Stimulated activated CD8-positive, alpha-beta memory T cell treated with anti-CD3 and anti-CD28 coated beads, Interleukin-12 subunit alpha, Interleukin-12 subunit beta, amount 100 ng/mL, for 24 hours (primary cell): ENCODE results near the gene PCDHB7.
"Not testable (repeated sequence)": the region's sequence is repeated elsewhere in the genome, so short reads cannot be mapped to it uniquely, and the experiment has no call there.

ENCODE experiments used
- DNase-seq: peaks from one replicate; pipeline ENCODE4 v3.0.0-alpha.2; 2020; ENCODE audit errors: extremely low read depth

The PCDHB7 gene

DNA sequence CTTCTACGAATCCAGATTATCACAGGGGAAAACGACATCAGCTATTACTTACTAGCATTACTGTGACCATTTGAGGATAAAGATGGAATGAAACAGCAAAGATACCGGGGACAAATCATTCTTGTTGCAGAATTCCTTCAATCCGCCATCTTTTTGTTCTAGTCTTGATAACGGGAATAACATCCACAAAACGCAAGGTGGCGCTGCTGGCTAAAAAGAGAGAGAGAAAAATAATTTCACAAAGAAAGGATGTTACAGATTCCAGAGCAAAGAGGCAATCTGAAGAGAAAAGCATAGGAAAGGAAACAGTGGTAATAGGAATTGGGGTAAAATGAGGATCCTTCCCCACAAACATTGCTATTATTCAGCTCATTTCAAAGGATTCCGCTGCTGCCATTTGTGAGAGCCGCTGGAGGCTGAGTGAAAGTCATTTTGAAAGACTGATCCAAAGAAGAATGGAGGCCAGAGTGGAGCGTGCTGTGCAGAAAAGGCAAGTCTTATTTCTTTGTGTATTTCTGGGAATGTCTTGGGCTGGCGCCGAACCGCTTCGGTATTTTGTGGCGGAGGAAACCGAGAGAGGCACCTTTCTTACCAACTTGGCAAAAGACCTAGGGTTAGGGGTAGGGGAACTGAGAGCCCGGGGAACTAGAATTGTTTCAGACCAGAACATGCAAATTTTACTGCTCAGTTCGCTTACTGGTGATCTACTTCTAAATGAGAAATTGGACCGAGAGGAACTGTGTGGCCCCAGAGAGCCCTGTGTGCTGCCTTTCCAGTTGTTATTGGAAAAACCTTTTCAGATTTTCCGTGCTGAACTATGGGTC is at the start of gene PCDHB7:
Gene PCDHB7, plus strand, starts transcription at position 264 of the 824 bp plus-strand sequence. Its CDS starts 192 bp downstream, at position 456.
- no peak for DNase-seq

DNA sequence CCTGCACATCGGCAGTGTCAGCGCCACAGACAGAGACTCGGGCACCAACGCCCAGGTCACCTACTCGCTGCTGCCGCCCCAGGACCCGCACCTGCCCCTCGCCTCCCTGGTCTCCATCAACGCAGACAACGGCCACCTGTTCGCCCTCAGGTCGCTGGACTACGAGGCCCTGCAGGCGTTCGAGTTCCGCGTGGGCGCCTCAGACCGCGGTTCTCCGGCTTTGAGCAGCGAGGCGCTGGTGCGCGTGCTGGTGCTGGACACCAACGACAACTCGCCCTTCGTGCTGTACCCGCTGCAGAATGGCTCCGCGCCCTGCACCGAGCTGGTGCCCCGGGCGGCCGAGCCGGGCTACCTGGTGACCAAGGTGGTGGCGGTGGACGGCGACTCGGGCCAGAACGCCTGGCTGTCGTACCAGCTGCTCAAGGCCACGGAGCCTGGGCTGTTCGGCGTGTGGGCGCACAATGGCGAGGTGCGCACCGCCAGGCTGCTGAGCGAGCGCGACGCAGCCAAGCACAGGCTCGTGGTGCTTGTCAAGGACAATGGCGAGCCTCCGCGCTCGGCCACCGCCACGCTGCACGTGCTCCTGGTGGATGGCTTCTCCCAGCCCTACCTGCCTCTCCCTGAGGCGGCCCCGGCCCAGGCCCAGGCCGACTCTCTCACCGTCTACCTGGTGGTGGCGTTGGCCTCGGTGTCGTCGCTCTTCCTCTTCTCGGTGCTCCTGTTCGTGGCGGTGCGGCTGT is 48.9 kb upstream of the PCDHB7 start:
- not testable (repeated sequence) for DNase-seq

DNA sequence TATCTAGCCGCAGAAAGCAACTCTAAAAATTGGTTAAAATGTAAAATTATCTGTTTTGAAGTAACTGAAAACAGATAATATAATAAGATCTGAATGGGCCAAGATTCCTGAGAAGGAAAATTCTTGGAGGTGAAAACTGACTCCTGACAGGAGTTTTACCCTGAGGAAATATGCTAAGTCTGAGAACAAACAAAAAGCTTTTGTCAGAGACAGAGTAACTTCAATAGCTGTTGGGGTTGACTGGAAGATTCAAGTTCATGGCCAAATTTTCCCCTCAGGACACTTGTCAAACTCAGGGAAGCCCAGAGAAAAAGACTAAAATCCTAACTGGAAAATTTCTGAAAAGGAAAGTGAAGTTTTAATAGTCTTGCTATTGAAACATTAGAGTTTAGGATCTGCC is 45.1 kb upstream of the PCDHB7 start:
- DNase-seq, result no peak

DNA sequence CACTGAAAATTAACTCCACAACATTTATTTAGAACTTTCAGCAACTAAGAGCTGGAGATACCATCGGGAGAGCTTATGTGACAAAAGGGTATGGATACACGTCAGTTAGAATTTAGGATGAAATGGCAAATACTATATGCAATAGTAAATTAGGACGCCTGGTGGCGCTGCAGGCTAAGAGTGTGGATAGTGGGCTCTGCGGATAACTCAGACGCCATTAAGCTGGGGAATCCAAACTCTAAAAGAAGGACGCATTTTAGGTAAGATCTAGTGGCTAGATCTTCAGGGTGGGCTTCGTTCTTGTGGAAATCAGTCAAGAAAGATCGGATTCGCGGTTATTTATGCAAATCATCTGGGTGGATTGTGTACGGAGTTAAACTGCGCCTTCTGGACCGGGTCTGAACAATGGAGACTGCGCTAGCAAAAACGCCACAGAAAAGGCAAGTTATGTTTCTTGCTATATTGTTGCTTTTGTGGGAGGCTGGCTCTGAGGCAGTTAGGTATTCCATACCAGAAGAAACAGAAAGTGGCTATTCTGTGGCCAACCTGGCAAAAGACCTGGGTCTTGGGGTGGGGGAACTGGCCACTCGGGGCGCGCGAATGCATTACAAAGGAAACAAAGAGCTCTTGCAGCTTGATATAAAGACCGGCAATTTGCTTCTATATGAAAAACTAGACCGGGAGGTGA is 37.3 kb upstream of the PCDHB7 start, which contains the start of gene PCDHB5:
Gene PCDHB5, plus strand, starts transcription at position 177 of the 688 bp plus-strand sequence. Its CDS starts 229 bp downstream, at position 406.
- DNase-seq, result no peak

DNA sequence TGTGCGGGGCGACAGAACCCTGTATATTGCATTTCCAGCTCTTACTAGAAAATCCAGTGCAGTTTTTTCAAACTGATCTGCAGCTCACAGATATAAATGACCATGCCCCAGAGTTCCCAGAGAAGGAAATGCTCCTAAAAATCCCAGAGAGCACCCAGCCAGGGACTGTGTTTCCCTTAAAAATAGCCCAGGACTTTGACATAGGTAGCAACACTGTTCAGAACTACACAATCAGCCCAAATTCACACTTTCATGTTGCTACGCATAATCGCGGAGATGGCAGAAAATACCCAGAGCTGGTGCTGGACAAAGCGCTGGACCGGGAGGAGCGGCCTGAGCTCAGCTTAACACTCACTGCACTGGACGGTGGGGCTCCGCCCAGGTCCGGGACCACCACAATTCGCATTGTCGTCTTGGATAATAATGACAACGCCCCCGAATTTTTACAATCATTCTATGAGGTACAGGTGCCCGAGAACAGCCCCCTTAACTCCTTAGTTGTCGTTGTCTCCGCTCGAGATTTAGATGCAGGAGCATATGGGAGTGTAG is 36.7 kb upstream of the PCDHB7 start:
- no peak for DNase-seq

DNA sequence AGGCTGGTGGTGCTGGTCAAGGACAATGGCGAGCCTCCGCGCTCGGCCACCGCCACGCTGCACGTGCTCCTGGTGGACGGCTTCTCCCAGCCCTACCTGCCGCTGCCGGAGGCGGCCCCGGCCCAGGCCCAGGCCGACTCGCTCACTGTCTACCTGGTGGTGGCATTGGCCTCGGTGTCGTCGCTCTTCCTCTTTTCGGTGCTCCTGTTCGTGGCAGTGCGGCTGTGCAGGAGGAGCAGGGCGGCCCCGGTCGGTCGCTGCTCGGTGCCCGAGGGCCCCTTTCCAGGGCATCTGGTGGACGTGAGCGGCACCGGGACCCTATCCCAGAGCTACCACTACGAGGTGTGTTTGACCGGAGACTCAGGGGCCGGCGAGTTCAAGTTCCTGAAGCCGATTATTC is 35.1 kb upstream of the PCDHB7 start:
- DNase-seq, result not testable (repeated sequence)

DNA sequence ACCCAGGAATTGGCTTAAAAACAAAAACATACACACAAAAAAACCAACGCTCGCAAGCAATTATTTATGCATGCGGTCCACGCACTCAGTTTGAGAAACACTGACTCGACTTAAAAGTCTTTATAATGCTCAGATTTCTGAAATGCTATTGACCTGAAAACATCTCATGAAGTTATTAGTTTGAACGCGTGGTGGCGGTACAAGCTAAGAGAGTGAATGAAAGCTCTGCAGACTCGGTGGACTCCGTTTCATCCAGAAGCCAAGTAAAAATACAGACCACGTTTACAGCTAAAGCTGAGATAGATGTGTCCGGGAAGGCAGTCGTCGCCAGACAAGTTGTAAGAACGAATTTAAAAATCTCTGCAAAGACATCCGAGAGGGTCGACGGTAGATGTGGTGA is 22.6 kb upstream of the PCDHB7 start, which contains the start of gene PCDHB6:
Gene PCDHB6, plus strand, starts transcription at position 246 of the 400 bp plus-strand sequence. CDS start 201 bp downstream, outside the sequence.
- DNase-seq, result no peak

DNA sequence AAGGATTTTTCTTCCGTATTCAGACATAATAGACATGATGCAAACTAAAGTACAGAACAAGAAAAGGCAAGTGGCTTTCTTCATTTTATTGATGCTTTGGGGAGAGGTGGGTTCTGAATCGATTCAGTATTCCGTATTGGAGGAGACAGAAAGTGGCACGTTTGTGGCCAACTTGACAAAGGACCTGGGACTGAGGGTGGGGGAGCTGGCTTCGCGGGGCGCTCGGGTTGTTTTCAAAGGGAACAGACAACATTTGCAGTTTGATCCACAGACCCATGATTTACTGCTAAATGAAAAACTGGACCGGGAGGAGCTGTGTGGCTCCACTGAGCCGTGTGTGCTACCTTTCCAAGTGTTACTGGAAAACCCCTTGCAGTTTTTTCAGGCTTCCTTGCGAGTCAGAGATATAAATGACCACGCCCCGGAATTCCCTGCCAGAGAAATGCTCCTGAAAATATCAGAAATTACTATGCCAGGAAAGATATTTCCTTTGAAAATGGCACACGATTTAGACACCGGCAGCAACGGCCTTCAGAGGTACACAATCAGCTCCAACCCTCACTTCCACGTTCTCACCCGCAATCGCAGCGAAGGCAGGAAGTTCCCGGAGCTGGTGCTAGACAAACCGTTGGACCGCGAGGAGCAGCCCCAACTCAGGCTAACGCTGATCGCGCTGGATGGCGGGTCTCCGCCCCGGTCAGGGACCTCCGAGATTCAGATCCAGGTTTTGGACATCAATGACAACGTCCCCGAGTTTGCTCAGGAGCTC is 22.0 kb upstream of the PCDHB7 start:
- DNase-seq, result no peak

DNA sequence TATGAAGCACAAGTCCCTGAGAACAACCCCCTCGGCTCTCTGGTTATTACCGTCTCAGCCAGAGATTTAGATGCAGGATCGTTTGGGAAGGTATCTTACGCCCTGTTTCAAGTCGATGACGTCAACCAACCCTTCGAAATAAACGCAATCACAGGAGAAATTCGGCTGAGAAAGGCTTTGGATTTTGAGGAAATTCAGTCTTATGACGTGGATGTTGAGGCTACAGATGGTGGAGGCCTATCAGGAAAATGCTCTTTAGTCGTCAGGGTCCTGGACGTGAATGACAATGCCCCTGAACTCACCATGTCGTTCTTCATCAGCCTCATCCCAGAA is 21.5 kb upstream of the PCDHB7 start:
- DNase-seq, result no peak

DNA sequence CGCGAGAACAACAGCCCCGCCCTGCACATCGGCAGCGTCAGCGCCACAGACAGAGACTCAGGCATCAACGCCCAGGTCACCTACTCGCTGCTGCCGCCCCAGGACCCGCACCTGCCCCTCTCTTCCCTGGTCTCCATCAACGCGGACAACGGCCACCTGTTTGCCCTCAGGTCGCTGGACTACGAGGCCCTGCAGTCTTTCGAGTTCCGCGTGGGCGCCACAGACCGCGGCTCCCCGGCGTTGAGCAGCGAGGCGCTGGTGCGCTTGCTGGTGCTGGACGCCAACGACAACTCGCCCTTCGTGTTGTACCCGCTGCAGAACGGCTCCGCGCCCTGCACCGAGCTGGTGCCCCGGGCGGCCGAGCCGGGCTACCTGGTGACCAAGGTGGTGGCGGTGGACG is 20.8 kb upstream of the PCDHB7 start:
- DNase-seq, result not testable (repeated sequence)

DNA sequence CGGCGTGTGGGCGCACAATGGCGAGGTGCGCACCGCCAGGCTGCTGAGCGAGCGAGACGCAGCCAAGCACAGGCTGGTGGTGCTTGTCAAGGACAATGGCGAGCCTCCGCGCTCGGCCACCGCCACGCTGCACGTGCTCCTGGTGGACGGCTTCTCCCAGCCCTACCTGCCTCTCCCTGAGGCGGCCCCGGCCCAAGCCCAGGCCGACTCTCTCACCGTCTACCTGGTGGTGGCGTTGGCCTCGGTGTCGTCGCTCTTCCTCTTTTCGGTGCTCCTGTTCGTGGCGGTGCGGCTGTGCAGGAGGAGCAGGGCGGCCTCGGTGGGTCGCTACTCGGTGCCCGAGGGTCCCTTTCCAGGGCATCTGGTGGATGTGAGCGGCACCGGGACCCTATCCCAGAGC is 20.3 kb upstream of the PCDHB7 start:
- DNase-seq, result not testable (repeated sequence)

DNA sequence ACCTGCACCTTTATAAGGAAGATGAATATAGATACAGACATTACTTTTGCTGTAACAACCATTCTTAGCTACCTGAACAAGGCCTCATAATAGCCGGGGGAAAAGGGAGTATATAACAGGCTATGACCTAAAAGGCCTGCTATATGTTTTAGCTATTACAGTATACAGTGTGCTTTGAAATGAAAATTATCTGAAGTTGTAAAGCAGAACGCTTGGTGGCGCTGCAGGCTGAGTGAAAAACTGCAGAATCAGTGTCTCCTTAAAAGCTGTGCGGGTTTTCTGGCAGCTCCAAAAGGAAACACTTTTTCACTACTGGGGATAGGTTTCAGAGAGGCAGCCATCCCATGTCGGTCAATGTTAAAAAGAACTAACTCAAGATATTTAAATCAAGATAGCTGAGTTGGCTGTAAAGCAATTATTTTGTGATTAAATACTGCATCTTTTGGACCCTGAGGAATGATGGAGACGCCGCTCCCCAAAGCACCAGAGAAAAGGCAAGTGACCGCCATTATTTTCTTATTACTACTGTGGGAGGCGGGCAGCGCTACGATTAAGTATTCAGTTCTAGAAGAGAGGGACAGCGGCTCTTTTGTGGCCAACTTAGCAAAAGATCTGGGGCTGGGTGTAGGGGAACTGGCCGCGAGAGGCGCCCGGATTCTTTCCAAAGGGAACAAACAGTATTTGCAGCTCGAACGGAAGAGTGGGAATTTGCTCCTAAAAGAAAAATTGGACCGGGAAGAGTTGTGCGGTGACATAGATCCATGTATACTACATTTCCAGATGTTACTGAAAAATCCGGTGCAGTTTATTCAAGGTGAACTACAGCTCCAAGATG is 16.7 kb upstream of the PCDHB7 start:
- no peak for DNase-seq

DNA sequence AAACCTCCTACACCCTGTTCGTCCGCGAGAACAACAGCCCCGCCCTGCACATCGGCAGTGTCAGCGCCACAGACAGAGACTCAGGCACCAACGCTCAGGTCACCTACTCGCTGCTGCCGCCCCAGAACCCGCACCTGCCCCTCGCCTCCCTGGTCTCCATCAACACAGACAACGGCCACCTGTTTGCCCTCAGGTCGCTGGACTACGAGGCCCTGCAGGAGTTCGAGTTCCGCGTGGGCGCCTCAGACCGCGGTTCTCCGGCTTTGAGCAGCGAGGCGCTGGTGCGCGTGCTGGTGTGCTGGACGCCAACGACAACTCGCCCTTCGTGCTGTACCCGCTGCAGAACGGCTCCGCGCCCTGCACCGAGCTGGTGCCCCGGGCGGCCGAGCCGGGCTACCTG is 15.1 kb upstream of the PCDHB7 start:
- DNase-seq, result not testable (repeated sequence)

DNA sequence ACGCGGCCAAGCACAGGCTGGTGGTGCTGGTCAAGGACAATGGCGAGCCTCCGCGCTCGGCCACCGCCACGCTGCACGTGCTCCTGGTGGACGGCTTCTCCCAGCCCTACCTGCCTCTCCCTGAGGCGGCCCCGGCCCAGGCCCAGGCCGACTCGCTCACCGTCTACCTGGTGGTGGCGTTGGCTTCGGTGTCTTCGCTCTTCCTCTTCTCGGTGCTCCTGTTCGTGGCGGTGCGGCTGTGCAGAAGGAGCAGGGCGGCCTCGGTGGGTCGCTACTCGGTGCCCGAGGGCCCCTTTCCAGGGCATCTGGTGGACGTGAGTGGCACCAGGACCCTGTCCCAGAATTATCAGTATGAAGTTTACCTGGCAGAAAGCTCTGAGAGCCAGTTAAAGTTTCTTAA is 14.5 kb upstream of the PCDHB7 start:
- not testable (repeated sequence) for DNase-seq

DNA sequence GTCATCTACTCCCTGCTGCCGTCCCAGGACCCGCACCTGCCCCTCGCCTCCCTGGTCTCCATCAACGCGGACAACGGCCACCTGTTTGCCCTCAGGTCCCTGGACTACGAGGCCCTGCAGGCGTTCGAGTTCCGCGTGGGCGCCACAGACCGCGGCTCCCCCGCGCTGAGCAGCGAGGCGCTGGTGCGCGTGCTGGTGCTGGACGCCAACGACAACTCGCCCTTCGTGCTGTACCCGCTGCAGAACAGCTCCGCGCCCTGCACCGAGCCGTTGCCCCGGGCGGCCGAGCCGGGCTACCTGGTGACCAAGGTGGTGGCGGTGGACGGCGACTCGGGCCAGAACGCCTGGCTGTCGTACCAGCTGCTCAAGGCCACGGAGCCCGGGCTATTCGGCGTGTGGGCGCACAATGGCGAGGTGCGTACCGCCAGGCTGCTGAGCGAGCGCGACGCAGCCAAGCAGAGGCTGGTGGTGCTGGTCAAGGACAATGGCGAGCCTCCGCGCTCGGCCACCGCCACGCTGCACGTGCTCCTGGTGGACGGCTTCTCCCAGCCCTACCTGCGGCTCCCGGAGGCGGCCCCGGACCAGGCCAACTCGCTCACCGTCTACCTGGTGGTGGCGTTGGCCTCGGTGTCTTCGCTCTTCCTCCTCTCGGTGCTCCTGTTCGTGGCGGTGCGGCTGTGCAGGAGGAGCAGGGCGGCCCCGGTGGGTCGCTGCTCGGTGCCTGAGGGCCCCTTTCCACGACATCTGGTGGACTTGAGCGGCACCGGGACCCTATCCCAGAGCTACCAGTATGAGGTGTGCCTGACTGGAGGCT is 2.1 kb downstream of the PCDHB7 start:
- DNase-seq, result not testable (repeated sequence)

DNA sequence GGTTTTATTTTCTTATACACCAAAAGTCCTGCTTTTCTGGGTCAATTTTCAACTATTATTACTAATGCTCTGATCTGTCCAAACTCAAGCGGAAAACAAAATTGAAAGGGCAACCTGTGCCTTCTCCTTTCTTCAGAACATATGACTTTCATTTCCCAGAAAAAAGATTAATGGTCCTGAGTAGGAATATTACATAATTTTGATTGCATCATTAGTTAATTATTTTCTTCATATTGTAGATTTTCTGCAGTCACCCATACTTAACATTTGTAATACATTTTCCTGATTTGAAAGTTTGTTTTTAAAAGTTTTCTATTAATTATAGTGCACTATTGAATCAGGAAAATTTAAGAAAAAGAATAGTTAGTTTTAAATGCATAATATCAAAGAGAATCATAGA is 3.5 kb downstream of the PCDHB7 start:
- no peak for DNase-seq

DNA sequence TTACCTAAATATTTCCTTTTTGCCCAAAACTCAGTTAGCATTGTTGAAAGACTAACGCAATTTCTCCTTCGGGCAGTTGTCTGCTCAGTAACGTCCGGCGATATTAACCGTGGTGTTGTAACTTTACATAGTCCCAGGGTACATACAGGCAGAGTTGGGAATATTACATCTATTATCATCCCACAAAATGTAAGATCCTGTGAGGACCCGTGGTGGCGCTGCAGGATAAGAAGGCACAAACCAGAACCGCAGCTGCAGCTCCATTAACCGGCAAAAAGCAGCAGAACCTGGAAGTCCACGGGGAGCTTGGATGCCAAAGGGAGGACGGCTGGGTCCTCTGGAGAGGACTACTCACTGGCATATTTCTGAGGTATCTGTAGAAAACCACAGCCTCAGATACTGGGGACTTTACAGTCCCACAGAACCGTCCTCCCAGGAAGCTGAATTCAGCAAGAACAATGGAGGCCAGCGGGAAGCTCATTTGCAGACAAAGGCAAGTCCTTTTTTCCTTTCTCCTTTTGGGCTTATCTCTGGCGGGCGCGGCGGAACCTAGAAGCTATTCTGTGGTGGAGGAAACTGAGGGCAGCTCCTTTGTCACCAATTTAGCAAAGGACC is 5.2 kb downstream of the PCDHB7 start, which contains the start of gene PCDHB8:
Gene PCDHB8, plus strand, starts transcription at position 214 of the 615 bp plus-strand sequence. Its CDS starts 245 bp downstream, at position 459.
- not testable (repeated sequence) for DNase-seq

DNA sequence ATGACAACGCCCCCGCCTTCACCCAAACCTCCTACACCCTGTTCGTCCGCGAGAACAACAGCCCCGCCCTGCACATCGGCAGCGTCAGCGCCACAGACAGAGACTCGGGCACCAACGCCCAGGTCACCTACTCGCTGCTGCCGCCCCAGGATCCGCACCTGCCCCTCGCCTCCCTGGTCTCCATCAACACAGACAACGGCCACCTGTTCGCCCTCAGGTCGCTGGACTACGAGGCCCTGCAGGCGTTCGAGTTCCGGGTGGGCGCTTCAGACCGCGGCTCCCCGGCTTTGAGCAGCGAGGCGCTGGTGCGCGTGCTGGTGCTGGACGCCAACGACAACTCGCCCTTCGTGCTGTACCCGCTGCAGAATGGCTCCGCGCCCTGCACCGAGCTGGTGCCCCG is 6.9 kb downstream of the PCDHB7 start:
- not testable (repeated sequence) for DNase-seq

DNA sequence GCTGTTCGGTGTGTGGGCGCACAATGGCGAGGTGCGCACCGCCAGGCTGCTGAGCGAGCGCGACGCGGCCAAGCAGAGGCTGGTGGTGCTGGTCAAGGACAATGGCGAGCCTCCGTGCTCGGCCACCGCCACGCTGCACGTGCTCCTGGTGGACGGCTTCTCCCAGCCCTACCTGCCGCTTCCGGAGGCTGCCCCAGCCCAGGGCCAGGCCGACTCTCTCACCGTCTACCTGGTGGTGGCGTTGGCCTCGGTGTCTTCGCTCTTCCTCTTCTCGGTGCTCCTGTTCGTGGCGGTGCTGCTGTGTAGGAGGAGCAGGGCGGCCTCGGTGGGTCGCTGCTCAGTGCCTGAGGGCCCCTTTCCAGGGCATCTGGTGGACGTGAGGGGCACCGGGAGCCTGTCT is 7.4 kb downstream of the PCDHB7 start:
- not testable (repeated sequence) for DNase-seq
